SK-N-SH (cell line): Measurements from ENCODE around the gene STPG1.

Source experiments
- CTCF ChIP-seq: fragments of 200-600 bp; sonication (generic); IDR thresholded peaks from 2 replicates; pipeline ENCODE4 v1.6.1; 2017; ENCODE audit warnings: antibody characterized with exemption, mild to moderate bottlenecking, moderate library complexity
- ELF1 ChIP-seq: IDR thresholded peaks from 2 replicates; pipeline ENCODE4 v1.4.0; 2012
- EP300 ChIP-seq, 2 experiments: IDR thresholded peaks; 2 replicates each; pipeline versions ENCODE4 v1.4.0 to v1.6.1; 2012; ENCODE audit warnings: borderline replicate concordance in 1 of 2, low read depth in 1 of 2, low read length in 1 of 2
- EZH2phosphoT487 ChIP-seq: fragments of 200-600 bp; sonication (generic); IDR thresholded peaks from 2 replicates; pipeline ENCODE4 v1.6.1; 2017; ENCODE audit warnings: low read depth, mixed run types, mild to moderate bottlenecking, antibody characterized with exemption, moderate library complexity, borderline replicate concordance
- MXI1 ChIP-seq: IDR thresholded peaks from 2 replicates; pipeline ENCODE4 v1.6.1; 2012; ENCODE audit warnings: mild to moderate bottlenecking, low read depth, low read length, improper control_type of control experiment
- RAD21 ChIP-seq: IDR thresholded peaks from 2 replicates; pipeline ENCODE4 v1.6.1; 2012; ENCODE audit warnings: mild to moderate bottlenecking, low read length
- REST ChIP-seq: IDR thresholded peaks from 2 replicates; pipeline ENCODE4 v1.6.1; 2012; ENCODE audit warnings: mild to moderate bottlenecking, low read depth, low read length, moderate library complexity
- TAF1 ChIP-seq: IDR thresholded peaks from 2 replicates; pipeline ENCODE4 v1.6.1; 2012; ENCODE audit warnings: low read depth, mild to moderate bottlenecking, low read length, moderate library complexity, borderline replicate concordance

DNA sequence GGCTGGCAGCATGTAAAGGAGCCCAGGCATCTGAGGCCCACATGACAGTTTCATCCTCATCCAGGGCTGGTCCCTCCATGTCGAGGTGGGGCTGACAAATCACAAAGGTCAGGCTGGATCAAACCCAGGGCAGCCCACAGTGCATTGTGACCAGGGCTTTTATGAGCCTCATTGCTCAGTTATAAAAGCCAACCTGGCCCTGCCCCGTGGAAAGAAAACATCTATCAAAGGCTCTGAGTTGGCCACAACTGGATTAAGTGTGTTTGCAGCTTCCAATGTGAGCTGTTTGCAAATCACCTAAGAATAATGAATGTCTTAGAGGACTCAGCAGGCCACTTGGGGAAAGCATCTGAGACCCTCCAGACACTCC, 49.0 kb downstream of the STPG1 start:
- TF ChIP-seq RAD21 = no peak
- TF ChIP-seq EZH2phosphoT487 = no peak
- TF ChIP-seq REST = no peak
- TF ChIP-seq CTCF = no peak
- no peak for TF ChIP-seq EP300 (IDR thresholded peaks at IDR 0.05; ENCODE audit: borderline replicate concordance in 1 of 2, low read depth in 1 of 2, low read length in 1 of 2)
- no peak for TF ChIP-seq TAF1
- TF ChIP-seq ELF1 = no peak
- TF ChIP-seq MXI1 = no peak
